Lung (tissue), 12 donors: ENCODE measurements around the gene HMGB4. TPM values are rescaled to one million over a fixed set of nuclear protein-coding genes. Genes with fewer than 3 reads are reported as not detected.
A peak's percentile ranks its signal among the peaks of the same experiment; 100 is the strongest.

Experiments used
- ATAC-seq: fragments of 200-7000 bp; cut with Tn5 transposase; one replicate; pipeline ENCODE4 v1.9.1; 2020; ENCODE audit warnings: moderate number of reproducible peaks; ENCODE audit not compliant: insufficient read depth, low FRiP score
- DNase-seq, 3 donors: peaks; one replicate each; pipeline ENCODE4 v3.0.0-alpha.2; 2013 to 2017
- H3K27ac ChIP-seq, 2 donors: one replicate each; pipeline ENCODE4 v1.5.1; 2013; ENCODE audit warnings: mild to moderate bottlenecking in 2 of 2, moderate library complexity in 2 of 2, control low read depth in 1 of 2, inconsistent platforms in 1 of 2, low read depth in 1 of 2, low read length in 1 of 2
- H3K27me3 ChIP-seq, 3 donors: one replicate each; pipeline ENCODE4 v1.5.1; 2013; ENCODE audit warnings: low read length in 2 of 3; ENCODE audit not compliant: control insufficient read depth in 3 of 3, insufficient read depth in 3 of 3
- H3K36me3 ChIP-seq, 4 donors: one replicate each; pipeline ENCODE4 v1.5.1; 2013; ENCODE audit warnings: low read length in 4 of 4, mild to moderate bottlenecking in 1 of 4, moderate library complexity in 1 of 4; ENCODE audit not compliant: control insufficient read depth in 4 of 4, insufficient read depth in 4 of 4
- H3K4me1 ChIP-seq, 5 donors: one replicate each; pipeline ENCODE4 v1.5.1; 2013; ENCODE audit warnings: low read length in 5 of 5, mild to moderate bottlenecking in 2 of 5, moderate library complexity in 1 of 5; ENCODE audit not compliant: control insufficient read depth in 5 of 5, insufficient read depth in 5 of 5
- H3K4me3 ChIP-seq: one replicate; pipeline ENCODE4 v1.5.1; 2013; ENCODE audit warnings: mild to moderate bottlenecking, control low read depth, moderate library complexity
- H3K9ac ChIP-seq, 2 donors: one replicate each; pipeline ENCODE4 v1.5.1; 2013; ENCODE audit warnings: low read length in 2 of 2, control low read depth in 1 of 2; ENCODE audit not compliant: insufficient read depth in 1 of 2
- H3K9me3 ChIP-seq, 4 donors: one replicate each; pipeline ENCODE4 v1.5.1; 2013; ENCODE audit warnings: low read length in 3 of 4, mild to moderate bottlenecking in 1 of 4, moderate library complexity in 1 of 4; ENCODE audit not compliant: control insufficient read depth in 4 of 4, insufficient read depth in 3 of 4
- CTCF ChIP-seq: IDR thresholded peaks from 2 replicates; pipeline ENCODE4 v1.5.1; 2012; ENCODE audit warnings: mild to moderate bottlenecking; ENCODE audit errors: control extremely low read depth, extremely low read depth
- WGBS, 2 donors: extraction: QIAGEN DNeasy Blood & Tissue Kit; methylation state at CpG; one replicate each; pipeline ENCODE4 v1.1.7; 2013; 5-methylcytosine and 5-hydroxymethylcytosine counted together
- polyA plus RNA-seq, 2 donors: library from polyadenylated mRNA; stranded (reverse); fragments of 200-250 nt; gene quantifications; one replicate each; pipeline ENCODE4 v1.2.1, GENCODE V29; 2013
- total RNA-seq, 2 donors: library from RNA; depleted of rRNA in 1 of 2; stranded (reverse); fragments of >200 nt in 1 of 2; gene quantifications; one replicate each; pipeline ENCODE4 v1.2.1, GENCODE V29; 2014 to 2021
- donor health status: control.
- donor health status: control.
- donor health status: Bipolar disorder and iron deficiency.
- donor health status: healthy.
- donor health status: DM: yes; HTN: yes; CAD: no.

Gene HMGB4
- total and polyA plus RNA-seq, 4 donors: not detected

- Histone ChIP-seq H3K36me3 (no peaks in the 10 kb centered on the region), H3K27me3 (peaks cover 0 to 4% (median 2%) of the 10 kb centered on the region in 3 donors), H3K4me3 (no peak overlapping the region), H3K27ac (no peak overlapping the region), H3K9ac (no peak overlapping the region), H3K9me3 (no peaks in the 10 kb centered on the region), H3K4me1 (no peaks in the 10 kb centered on the region)
- DNase-seq (no peak), ATAC-seq (no peak)
- TF ChIP-seq CTCF: no peak
- 50 to 52% methylated on average over 4 of the region's 4 CpGs for WGBS, 2 donors
Measured at GRCh38 chr1:33848205-33848937, 15.5 kb upstream of the HMGB4 start.

- H3K9me3 ChIP-seq: no peaks in the 10 kb centered on the region
- H3K27ac ChIP-seq: no peak overlapping the region
- peaks cover 0 to 4% (median 2%) of the 10 kb centered on the region in 3 donors for H3K27me3 ChIP-seq
- ATAC-seq: no peak
- H3K4me3 ChIP-seq: no peak overlapping the region
- DNase-seq: no peak
- WGBS, 2 donors: 77 to 88% methylated on average over 1 of the region's 1 CpG
- no peak for TF ChIP-seq CTCF
- H3K36me3 ChIP-seq: no peaks in the 10 kb centered on the region
- no peak overlapping the region for H3K9ac ChIP-seq
- H3K4me1 ChIP-seq: no peaks in the 10 kb centered on the region
Measured at GRCh38 chr1:33849211-33849610, 14.7 kb upstream of the HMGB4 start.

- Histone ChIP-seq H3K27ac (no peak overlapping the region), H3K9ac (no peak overlapping the region), H3K9me3 (no peaks in the 10 kb centered on the region), H3K27me3 (peaks cover 0 to 7% (median 4%) of the 10 kb centered on the region in 3 donors), H3K4me1 (no peaks in the 10 kb centered on the region), H3K36me3 (no peaks in the 10 kb centered on the region), H3K4me3 (no peak overlapping the region)
- DNase-seq (no peak), ATAC-seq (no peak)
- no peak for TF ChIP-seq CTCF
- 87 to 94% methylated on average over 1 of the region's 1 CpG for WGBS, 2 donors
Measured at GRCh38 chr1:33850481-33850880, 13.4 kb upstream of the HMGB4 start.

GRCh38 chr1:33852711-33853110, 11.2 kb upstream of the HMGB4 start:
- peaks cover 0 to 7% (median 4%) of the 10 kb centered on the region in 3 donors for H3K27me3 ChIP-seq
- no peaks in the 10 kb centered on the region for H3K9me3 ChIP-seq
- no peak overlapping the region for H3K9ac ChIP-seq
- no peak for TF ChIP-seq CTCF
- H3K27ac ChIP-seq: no peak overlapping the region
- no peak overlapping the region for H3K4me3 ChIP-seq
- ATAC-seq (no peak), DNase-seq (peak in 1 of 3 donors; percentile 8)
- no peaks in the 10 kb centered on the region for H3K4me1 ChIP-seq
- no peaks in the 10 kb centered on the region for H3K36me3 ChIP-seq
